ENCODE measurements around the gene SKOR1.

GRCh38 chr15:67778968-67779548 lies 46.3 kb upstream of the SKOR1 start:
- TF ChIP-seq EZH2 (IDR thresholded peaks at IDR 0.05; ENCODE audit: insufficient read depth, poor library complexity, severe bottlenecking) = no peak
- TF ChIP-seq EZH2phosphoT487 (IDR thresholded peaks at IDR 0.05; ENCODE audit: insufficient read depth, low read depth) = no peak

All from GM23248 (cell line).